Gastrocnemius medialis (tissue), 4 donors: Measurements from ENCODE around the gene N4BP2L1.

ENCODE experiments used
- CTCF ChIP-seq, 5 experiments: fragments of 450-650 bp in 3 of 5; fragments of 200-600 bp in 2 of 5; sonication (generic) in 2 of 5; IDR thresholded peaks in 4 of 5; conservative IDR thresholded peaks in 1 of 5; 1 replicate in 4 of 5; 2 replicates in 1 of 5; pipeline ENCODE4 v1.5.1; 2016 to 2019; ENCODE audit warnings: antibody characterized with exemption in 5 of 5, mild to moderate bottlenecking in 3 of 5, moderate library complexity in 3 of 5
- POLR2A ChIP-seq, 2 donors: fragments of 450-650 bp; IDR thresholded peaks; one replicate each; pipeline ENCODE4 v1.6.1; 2017; ENCODE audit warnings: antibody characterized with exemption in 2 of 2, mild to moderate bottlenecking in 2 of 2, moderate library complexity in 2 of 2

GRCh38 chr13:32468502-32469142 is 40.7 kb upstream of the N4BP2L1 start:
- no peak for TF ChIP-seq CTCF (IDR thresholded peaks at IDR 0.05 in 4 of 5, conservative IDR thresholded peaks at IDR 0.05 in 1 of 5)
- no peak for TF ChIP-seq POLR2A (IDR thresholded peaks at IDR 0.05)
